HG02571 (cell line): Measurements from ENCODE around the gene MRC2.
A peak's percentile ranks its signal among the peaks of the same experiment; 100 is the strongest.

Experiments
- ATAC-seq: cut with Tn5 transposase; IDR thresholded peaks from one replicate; pipeline ENCODE4 v1.9.1; 2021; ENCODE audit warnings: mild to moderate bottlenecking, moderate library complexity; ENCODE audit not compliant: unreplicated experiment

The MRC2 gene

GRCh38 chr17:62715882-62716390 is 88.5 kb downstream of the MRC2 start:
- ATAC-seq: no peak

- no peak for ATAC-seq
Measured at GRCh38 chr17:62716834-62717588, 89.5 kb downstream of the MRC2 start.

GRCh38 chr17:62717589-62717855 is 90.1 kb downstream of the MRC2 start:
- ATAC-seq: no peak

- ATAC-seq: no peak
Measured at GRCh38 chr17:62717889-62718288, 90.4 kb downstream of the MRC2 start.

- ATAC-seq: no peak
Measured at GRCh38 chr17:62718429-62718828, 91.0 kb downstream of the MRC2 start.

- no peak for ATAC-seq
Measured at GRCh38 chr17:62719586-62719985, 92.1 kb downstream of the MRC2 start.

- no peak for ATAC-seq
Measured at GRCh38 chr17:62720126-62720850, 92.8 kb downstream of the MRC2 start.

- no peak for ATAC-seq
Measured at GRCh38 chr17:62722625-62723024, 95.2 kb downstream of the MRC2 start.

GRCh38 chr17:62723842-62724241 is 96.4 kb downstream of the MRC2 start:
- no peak for ATAC-seq

- ATAC-seq: peak; percentile 93
Measured at GRCh38 chr17:62724398-62725146, 97.1 kb downstream of the MRC2 start.

GRCh38 chr17:62725791-62726249 is 98.3 kb downstream of the MRC2 start:
- ATAC-seq: no peak

GRCh38 chr17:62727916-62728672 is 100.6 kb downstream of the MRC2 start:
- no peak for ATAC-seq

- no peak for ATAC-seq
Measured at GRCh38 chr17:62732125-62732524, 104.7 kb downstream of the MRC2 start.

GRCh38 chr17:62735044-62735651 is 107.7 kb downstream of the MRC2 start:
- ATAC-seq: no peak

- no peak for ATAC-seq
Measured at GRCh38 chr17:62737513-62737912, 110.0 kb downstream of the MRC2 start.

- ATAC-seq: no peak
Measured at GRCh38 chr17:62738281-62738680, 110.8 kb downstream of the MRC2 start.

- no peak for ATAC-seq
Measured at GRCh38 chr17:62739645-62740388, 112.3 kb downstream of the MRC2 start.

- ATAC-seq: no peak
Measured at GRCh38 chr17:62741290-62741689, 113.8 kb downstream of the MRC2 start.
